Transverse colon (tissue), 3 donors: Measurements from ENCODE around the gene NPIPA2.
"Not testable (repeated sequence)": the region's sequence is repeated elsewhere in the genome, so short reads cannot be mapped to it uniquely, and the experiment has no call there.

Experiments used
- EP300 ChIP-seq: sonication (generic); formaldehyde crosslinking; IDR thresholded peaks from one replicate; pipeline ENCODE4 v1.6.1; 2017; ENCODE audit warnings: antibody characterized with exemption, low read depth
- POLR2A ChIP-seq: fragments of 450-650 bp; IDR thresholded peaks from one replicate; pipeline ENCODE4 v1.6.1; 2016; ENCODE audit warnings: antibody characterized with exemption, mild to moderate bottlenecking, moderate library complexity
- TF ChIP-seq, protein P1 (sequence below), 5 experiments: fragments of 200-600 bp in 3 of 5; fragments of 450-650 bp in 2 of 5; sonication (generic) in 3 of 5; IDR thresholded peaks; 1 replicate in 2 of 5; 2 replicates in 3 of 5; pipeline ENCODE4 v1.5.1; 2016 to 2017; ENCODE audit warnings: antibody characterized with exemption in 5 of 5, inconsistent platforms in 3 of 5, mild to moderate bottlenecking in 2 of 5, moderate library complexity in 1 of 5

DNA sequence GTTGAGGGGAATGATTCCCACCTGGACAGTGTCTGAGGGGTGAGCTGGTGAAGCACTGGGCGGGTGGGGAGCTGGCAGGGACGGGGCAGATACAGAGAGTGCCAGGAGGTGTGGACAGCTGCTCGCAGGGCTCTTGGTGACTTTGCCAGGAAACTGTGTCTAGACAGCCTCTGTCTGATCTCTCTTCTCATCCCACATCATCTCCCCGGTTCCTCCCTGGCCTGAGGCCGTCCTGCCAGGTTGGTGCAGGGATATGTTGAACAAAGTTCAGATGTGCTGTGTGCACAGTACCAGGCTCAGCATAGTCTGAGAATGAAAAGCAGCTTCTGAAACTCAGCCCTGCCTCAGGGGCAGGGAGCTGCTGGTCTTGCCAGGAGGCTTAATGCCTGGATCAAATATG lies 47.2 kb downstream of the NPIPA2 start:
- TF ChIP-seq, protein P1, sequence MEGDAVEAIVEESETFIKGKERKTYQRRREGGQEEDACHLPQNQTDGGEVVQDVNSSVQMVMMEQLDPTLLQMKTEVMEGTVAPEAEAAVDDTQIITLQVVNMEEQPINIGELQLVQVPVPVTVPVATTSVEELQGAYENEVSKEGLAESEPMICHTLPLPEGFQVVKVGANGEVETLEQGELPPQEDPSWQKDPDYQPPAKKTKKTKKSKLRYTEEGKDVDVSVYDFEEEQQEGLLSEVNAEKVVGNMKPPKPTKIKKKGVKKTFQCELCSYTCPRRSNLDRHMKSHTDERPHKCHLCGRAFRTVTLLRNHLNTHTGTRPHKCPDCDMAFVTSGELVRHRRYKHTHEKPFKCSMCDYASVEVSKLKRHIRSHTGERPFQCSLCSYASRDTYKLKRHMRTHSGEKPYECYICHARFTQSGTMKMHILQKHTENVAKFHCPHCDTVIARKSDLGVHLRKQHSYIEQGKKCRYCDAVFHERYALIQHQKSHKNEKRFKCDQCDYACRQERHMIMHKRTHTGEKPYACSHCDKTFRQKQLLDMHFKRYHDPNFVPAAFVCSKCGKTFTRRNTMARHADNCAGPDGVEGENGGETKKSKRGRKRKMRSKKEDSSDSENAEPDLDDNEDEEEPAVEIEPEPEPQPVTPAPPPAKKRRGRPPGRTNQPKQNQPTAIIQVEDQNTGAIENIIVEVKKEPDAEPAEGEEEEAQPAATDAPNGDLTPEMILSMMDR (IDR thresholded peaks at IDR 0.05): not testable (repeated sequence)
- TF ChIP-seq POLR2A, EP300: not testable (repeated sequence)
